HepG2 (cell line): ENCODE results near the gene CDK6. TPM values are rescaled to one million over a fixed set of nuclear protein-coding genes. Genes with fewer than 3 reads are reported as not detected.

Source experiments
- BCL6 ChIP-seq: IDR thresholded peaks from 2 replicates; pipeline ENCODE4 v1.6.1; 2016; ENCODE audit warnings: missing genetic modification reagents, missing compliant biosample characterization
- CEBPB ChIP-seq: IDR thresholded peaks from 2 replicates; pipeline ENCODE4 v1.6.1; 2011; ENCODE audit warnings: low read depth, low read length, improper control_type of control experiment, borderline replicate concordance
- CEBPG ChIP-seq: IDR thresholded peaks from 2 replicates; pipeline ENCODE4 v1.6.1; 2016
- DR1 ChIP-seq: sonication (generic); formaldehyde crosslinking; IDR thresholded peaks from 2 replicates; pipeline ENCODE4 v1.8.0; 2021; ENCODE audit warnings: mild to moderate bottlenecking, missing genetic modification reagents, inconsistent platforms
- EP300 ChIP-seq, 3 experiments: sonication (generic) in 1 of 3; formaldehyde crosslinking in 1 of 3; IDR thresholded peaks; 2 replicates each; pipeline versions ENCODE4 v1.5.1 to v1.6.1; 2011 to 2020; ENCODE audit warnings: low read depth in 2 of 3, low read length in 2 of 3, borderline replicate concordance in 1 of 3, improper control_type of control experiment in 1 of 3, mild to moderate bottlenecking in 1 of 3, missing genetic modification reagents in 1 of 3, moderate library complexity in 1 of 3
- KDM1A ChIP-seq: IDR thresholded peaks from 2 replicates; pipeline ENCODE4 v1.6.1; 2016; ENCODE audit warnings: missing compliant biosample characterization
- KLF16 ChIP-seq, 2 experiments: sonication (generic) in 1 of 2; formaldehyde crosslinking in 1 of 2; IDR thresholded peaks; 2 replicates each; pipeline versions ENCODE4 v1.6.1 to v1.8.0; 2016 to 2023; ENCODE audit warnings: missing genetic modification reagents in 2 of 2, missing compliant biosample characterization in 1 of 2
- NCOA2 ChIP-seq: sonication (generic); formaldehyde crosslinking; IDR thresholded peaks from 2 replicates; pipeline ENCODE4 v1.8.0; 2022; ENCODE audit warnings: inconsistent platforms
- RORA ChIP-seq: sonication (generic); formaldehyde crosslinking; IDR thresholded peaks from 2 replicates; pipeline ENCODE4 v1.5.0; 2020; ENCODE audit warnings: mild to moderate bottlenecking, missing genetic modification reagents, moderate library complexity
- SOX5 ChIP-seq: IDR thresholded peaks from 2 replicates; pipeline ENCODE4 v1.6.1; 2016; ENCODE audit warnings: borderline replicate concordance
- ZNF333 ChIP-seq: sonication (generic); formaldehyde crosslinking; IDR thresholded peaks from 2 replicates; pipeline ENCODE4 v1.4.0; 2020; ENCODE audit warnings: mild to moderate bottlenecking, missing genetic modification reagents, borderline replicate concordance
- ZNF431 ChIP-seq: sonication (generic); formaldehyde crosslinking; IDR thresholded peaks from 2 replicates; pipeline ENCODE4 v1.9.0; 2022; ENCODE audit warnings: missing genetic modification reagents, low read depth, mild to moderate bottlenecking, borderline replicate concordance
- ZNF703 ChIP-seq: sonication (generic); formaldehyde crosslinking; IDR thresholded peaks from 2 replicates; pipeline ENCODE4 v1.5.1; 2020; ENCODE audit warnings: missing genetic modification reagents, mild to moderate bottlenecking, moderate library complexity, borderline replicate concordance
- polyA plus RNA-seq, 8 experiments: library from polyadenylated mRNA; depleted of rRNA in 3 of 8; stranded (reverse) in 7 of 8; unstranded in 1 of 8; fragments of >200 nt; fragmentation: Illumina TruSeq in 4 of 8; extraction: Trizol in 4 of 8; gene quantifications; 2 replicates each; pipeline versions ENCODE4 v1.2.1 to v1.2.3, GENCODE V29; 2011 to 2016; ENCODE audit warnings: low read depth in 4 of 8, missing spikeins in 1 of 8, mixed read lengths in 1 of 8; ENCODE audit not compliant: insufficient read depth in 1 of 8
- total RNA-seq, 5 experiments: library from RNA; depleted of rRNA; stranded (reverse); fragments of >200 nt; fragmentation: Illumina TruSeq; extraction: Trizol; gene quantifications; 2 replicates each; pipeline ENCODE4 v1.2.3, GENCODE V29; 2016; ENCODE audit warnings: low read depth in 1 of 5
- TF ChIP-seq, protein P1 (sequence below): sonication (generic); formaldehyde crosslinking; IDR thresholded peaks from 2 replicates; pipeline ENCODE4 v1.4.0; 2020; ENCODE audit warnings: missing genetic modification reagents

CDK6 gene
- total and polyA plus RNA-seq, 2 of the 13 experiments (the other 11 are each of a cell fraction or from before 2014, with no cell fraction given) = 34.6 to 90.8 TPM

DNA sequence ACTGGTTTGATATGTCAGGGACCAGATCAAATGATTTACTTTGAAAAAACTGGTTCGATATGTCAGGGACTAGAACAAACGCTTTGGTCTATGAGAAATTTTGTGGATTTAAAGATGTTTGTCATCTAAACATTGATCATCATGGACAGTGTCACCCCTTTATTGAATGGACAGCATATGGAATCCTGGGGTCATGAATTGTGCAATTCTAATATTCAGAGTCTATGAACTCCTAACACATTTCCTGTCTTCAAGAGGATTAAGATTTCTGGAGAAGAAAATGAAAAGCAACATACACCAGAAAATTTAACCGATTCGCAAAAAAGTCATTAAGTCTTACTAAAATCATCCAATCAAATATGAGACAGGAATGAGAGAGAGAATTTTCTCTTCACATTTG lies 139.8 kb downstream of the CDK6 start (continued):
- TF ChIP-seq, protein P1, sequence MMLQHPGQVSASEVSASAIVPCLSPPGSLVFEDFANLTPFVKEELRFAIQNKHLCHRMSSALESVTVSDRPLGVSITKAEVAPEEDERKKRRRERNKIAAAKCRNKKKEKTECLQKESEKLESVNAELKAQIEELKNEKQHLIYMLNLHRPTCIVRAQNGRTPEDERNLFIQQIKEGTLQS (CRISPR knock-in tag) = no peak
- 0 out of 4 replicates have a peak, but pooled peaks of 1 of the 2 experiments have one; percentile 8 for TF ChIP-seq EP300 (IDR thresholded peaks at IDR 0.05; ENCODE audit: low read depth in 2 of 2, low read length in 2 of 2)
- TF ChIP-seq EP300 (CRISPR knock-in tag; IDR thresholded peaks at IDR 0.05; ENCODE audit: borderline replicate concordance) = no peak
- TF ChIP-seq SOX5 (CRISPR knock-in tag) = peak; percentile 8; the same call in 1 of the 2 replicates
- no peak for TF ChIP-seq ZNF431 (CRISPR knock-in tag)
- TF ChIP-seq ZNF333 (CRISPR knock-in tag) = no peak
- TF ChIP-seq NCOA2 (CRISPR knock-in tag) = peak; percentile 26; the same call in 1 of the 2 replicates
- TF ChIP-seq BCL6 (CRISPR knock-in tag) = 0 out of 2 replicates have a peak, but pooled peaks have one; percentile 19
- no peak for TF ChIP-seq ZNF703
- no peak for TF ChIP-seq DR1 (CRISPR knock-in tag)
- peak; percentile 57 for TF ChIP-seq CEBPB
- no peak for TF ChIP-seq KDM1A (CRISPR knock-in tag)
- TF ChIP-seq KLF16 (CRISPR knock-in tag; IDR thresholded peaks at IDR 0.05) = no peak
- no peak for TF ChIP-seq RORA (CRISPR knock-in tag)
- peak; percentile 72 for TF ChIP-seq CEBPG (CRISPR knock-in tag)
